Central memory CD4-positive, alpha-beta T cell (primary cell): ENCODE measurements around the gene NPHS1.
"Not testable (repeated sequence)": the region's sequence is repeated elsewhere in the genome, so short reads cannot be mapped to it uniquely, and the experiment has no call there.

Experiments used
- DNase-seq: peaks from one replicate; pipeline ENCODE4 v3.0.0; 2022

NPHS1 gene

GRCh38 chr19:35879068-35879467, 26.8 kb upstream of the NPHS1 start:
- no peak for DNase-seq

- DNase-seq, result no peak
Measured at GRCh38 chr19:35874392-35874930, 22.2 kb upstream of the NPHS1 start.

- no peak for DNase-seq
Measured at GRCh38 chr19:35872180-35872579, 19.9 kb upstream of the NPHS1 start.

GRCh38 chr19:35871611-35872010, 19.3 kb upstream of the NPHS1 start:
- DNase-seq, result no peak

- DNase-seq, result no peak
Measured at GRCh38 chr19:35870798-35871197, 18.5 kb upstream of the NPHS1 start.

- not testable (repeated sequence) for DNase-seq
Measured at GRCh38 chr19:35870124-35870736, 17.9 kb upstream of the NPHS1 start.

GRCh38 chr19:35869327-35870123, 17.2 kb upstream of the NPHS1 start:
- peak; percentile 76 for DNase-seq

GRCh38 chr19:35868823-35869326, 16.6 kb upstream of the NPHS1 start:
- DNase-seq, result no peak

- DNase-seq, result peak; percentile 43
Measured at GRCh38 chr19:35868172-35868822, 16.0 kb upstream of the NPHS1 start, which contains the start of gene APLP1. TSS of gene APLP1 (plus strand) at chr19:35868574. CDS start at chr19:35868637, 63 bp downstream.

- no peak for DNase-seq
Measured at GRCh38 chr19:35863018-35863417, 10.7 kb upstream of the NPHS1 start.

GRCh38 chr19:35862528-35862927, 10.2 kb upstream of the NPHS1 start:
- DNase-seq, result no peak

GRCh38 chr19:35861640-35862160, 9.4 kb upstream of the NPHS1 start:
- DNase-seq, result no peak

GRCh38 chr19:35860818-35861639, 8.7 kb upstream of the NPHS1 start:
- no peak for DNase-seq

GRCh38 chr19:35860436-35860817, 8.1 kb upstream of the NPHS1 start:
- DNase-seq, result no peak

GRCh38 chr19:35859414-35859813, 7.1 kb upstream of the NPHS1 start:
- no peak for DNase-seq

GRCh38 chr19:35858311-35858710, 6.0 kb upstream of the NPHS1 start:
- DNase-seq, result no peak

- DNase-seq, result no peak
Measured at GRCh38 chr19:35856546-35857149, 4.3 kb upstream of the NPHS1 start, which contains the start of gene KIRREL2. TSS of gene KIRREL2 (plus strand) at chr19:35856911. CDS start at chr19:35857120, 209 bp downstream.

GRCh38 chr19:35853038-35853756, 893 bp upstream of the NPHS1 start:
- DNase-seq, result no peak

GRCh38 chr19:35851213-35852028, 883 bp downstream of the NPHS1 start:
- DNase-seq, result no peak

- no peak for DNase-seq
Measured at GRCh38 chr19:35848919-35849505, 3.3 kb downstream of the NPHS1 start.
